GM15510 (cell line): ENCODE results near the gene GAB2.

Experiments used
- POLR2A ChIP-seq: IDR thresholded peaks from 3 replicates; pipeline ENCODE4 v1.6.1; 2011; ENCODE audit warnings: borderline replicate concordance; ENCODE audit not compliant: insufficient read length; ENCODE audit errors: extremely low read depth

Gene GAB2

GRCh38 chr11:78364128-78364751 is 53.4 kb downstream of the GAB2 start:
- TF ChIP-seq POLR2A = no peak

DNA sequence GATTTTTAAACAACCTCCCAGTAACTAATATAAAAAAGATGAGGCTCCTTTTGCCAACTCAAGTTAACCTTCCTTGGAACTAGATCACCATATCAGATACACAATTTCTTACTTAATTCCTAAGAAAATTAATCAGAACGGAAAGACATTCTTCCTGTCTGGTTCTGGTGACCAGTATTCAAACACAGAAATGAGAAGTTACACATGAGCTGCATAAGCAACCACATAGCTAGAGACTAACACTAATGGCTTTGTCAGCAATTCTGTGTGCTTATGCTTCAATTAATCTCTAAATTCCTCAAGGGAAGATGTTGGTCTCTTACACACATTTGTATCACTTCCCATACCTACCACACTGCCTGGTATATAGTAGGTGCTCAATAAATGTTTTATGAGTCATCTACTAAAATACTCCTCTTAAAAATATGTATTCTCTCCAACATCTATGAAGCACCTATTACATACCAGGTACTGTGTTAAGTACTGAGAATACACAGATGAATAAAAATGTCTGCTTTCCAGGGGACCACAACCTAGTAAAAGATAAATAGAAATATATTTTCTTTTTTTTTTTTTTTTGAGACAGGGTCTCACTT is 54.5 kb downstream of the GAB2 start:
- TF ChIP-seq POLR2A = no peak

- TF ChIP-seq POLR2A = no peak
Measured at GRCh38 chr11:78361228-78361627, 56.4 kb downstream of the GAB2 start.

- TF ChIP-seq POLR2A = no peak
Measured at GRCh38 chr11:78359921-78360320, 57.7 kb downstream of the GAB2 start.

- no peak for TF ChIP-seq POLR2A
Measured at GRCh38 chr11:78355309-78355705, 62.3 kb downstream of the GAB2 start.

DNA sequence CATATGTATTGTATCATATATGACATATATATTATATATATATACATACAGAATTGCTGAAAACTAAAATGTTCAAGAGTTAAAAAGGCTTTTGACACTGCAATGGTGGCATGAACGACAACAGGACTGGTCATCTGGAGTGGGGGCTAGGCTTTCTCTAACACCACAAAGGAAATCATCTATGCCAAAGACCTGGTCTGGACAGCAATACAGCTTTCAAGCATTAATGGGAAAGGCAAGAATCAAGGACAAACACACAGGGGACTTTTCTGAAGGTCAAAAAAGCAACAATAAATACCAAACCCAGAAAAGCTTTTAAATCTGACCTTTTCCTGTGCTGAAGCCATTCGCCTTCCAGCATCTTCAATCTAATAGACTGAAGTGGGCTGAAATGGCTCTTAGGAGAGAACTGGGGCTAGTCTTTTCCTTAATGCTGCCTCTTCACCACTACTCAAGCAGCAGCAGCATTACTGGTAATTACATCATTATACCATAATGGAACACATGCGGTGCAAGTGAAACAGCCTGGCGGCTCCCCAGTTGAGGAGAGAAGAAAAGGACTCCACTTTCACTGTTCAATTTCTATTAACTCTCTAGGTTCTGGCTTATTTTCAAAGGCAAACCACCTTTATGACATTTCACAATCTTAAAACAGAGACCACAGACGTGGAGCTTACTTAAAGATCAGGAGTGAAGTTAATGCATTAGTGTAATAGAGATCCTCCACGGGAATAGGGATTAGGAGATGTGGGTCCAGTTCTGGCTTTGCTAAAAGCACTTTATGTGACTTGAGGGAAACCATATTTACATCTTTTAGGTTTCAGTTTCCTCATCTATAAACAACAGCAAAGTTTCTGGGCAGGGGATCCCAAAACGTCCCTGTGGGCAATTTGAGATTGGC is 63.0 kb downstream of the GAB2 start:
- no peak for TF ChIP-seq POLR2A

DNA sequence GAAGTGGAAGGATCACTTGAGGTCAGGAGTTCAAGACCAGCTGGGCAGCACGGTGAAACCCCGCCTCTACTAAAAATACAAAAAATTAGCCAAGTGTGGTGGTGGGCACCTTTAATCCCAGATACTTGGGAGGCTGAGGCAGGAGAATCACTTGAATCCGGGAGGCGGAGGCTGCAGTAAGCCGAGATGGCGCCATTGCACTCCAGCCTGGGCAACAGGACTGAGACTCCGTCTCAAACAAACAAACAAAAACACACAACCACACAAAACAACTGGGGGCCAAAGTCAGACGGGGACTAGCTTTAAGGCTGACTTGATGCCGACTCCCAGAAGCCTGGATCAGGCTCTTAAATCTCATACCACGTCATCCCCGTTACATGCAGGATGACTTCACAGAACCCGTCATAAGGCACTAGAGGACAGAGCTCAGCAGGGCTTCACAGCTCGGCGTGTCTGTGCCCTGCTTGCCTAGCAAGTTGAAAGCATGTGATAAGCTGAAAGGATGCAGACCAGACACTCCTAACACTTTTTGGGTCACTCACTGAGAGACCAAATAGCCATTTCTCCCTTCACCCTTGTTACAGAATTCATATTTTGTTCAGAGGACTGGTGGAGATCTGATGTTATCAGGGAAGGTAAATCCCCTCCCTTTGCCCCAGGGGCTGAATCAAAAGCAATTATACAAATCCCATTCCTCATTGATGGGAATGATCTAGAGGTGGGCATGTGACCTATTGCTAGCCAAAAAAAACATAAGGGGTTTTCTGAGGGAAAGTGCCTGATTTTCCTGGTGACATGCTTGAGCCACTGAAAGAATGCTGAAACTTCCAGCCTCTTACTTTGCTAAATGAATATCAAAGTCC is 65.4 kb downstream of the GAB2 start:
- no peak for TF ChIP-seq POLR2A

GRCh38 chr11:78351193-78351592 is 66.4 kb downstream of the GAB2 start:
- no peak for TF ChIP-seq POLR2A

GRCh38 chr11:78350646-78351165 is 66.9 kb downstream of the GAB2 start:
- no peak for TF ChIP-seq POLR2A

- TF ChIP-seq POLR2A = no peak
Measured at GRCh38 chr11:78350091-78350645, 67.5 kb downstream of the GAB2 start.

DNA sequence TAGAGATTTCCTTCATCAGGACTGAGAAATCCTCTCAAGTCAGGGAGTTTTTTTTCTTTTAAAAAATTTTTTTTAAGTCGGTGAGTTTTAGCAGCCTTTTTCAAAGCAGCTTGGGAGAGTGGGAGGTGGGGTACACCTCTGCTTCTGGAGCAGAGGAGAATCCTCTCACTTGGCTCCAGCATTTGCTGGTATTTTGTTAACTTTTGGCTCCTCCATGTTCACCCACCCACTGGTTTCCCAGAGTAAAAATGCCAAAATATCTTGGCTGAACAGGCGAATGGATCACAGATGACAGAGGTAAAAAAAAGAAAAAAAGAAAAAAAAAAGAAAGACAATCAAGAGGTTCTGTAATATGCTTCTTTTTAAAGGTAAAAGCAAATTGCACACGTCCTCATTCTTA is 68.0 kb downstream of the GAB2 start:
- no peak for TF ChIP-seq POLR2A

DNA sequence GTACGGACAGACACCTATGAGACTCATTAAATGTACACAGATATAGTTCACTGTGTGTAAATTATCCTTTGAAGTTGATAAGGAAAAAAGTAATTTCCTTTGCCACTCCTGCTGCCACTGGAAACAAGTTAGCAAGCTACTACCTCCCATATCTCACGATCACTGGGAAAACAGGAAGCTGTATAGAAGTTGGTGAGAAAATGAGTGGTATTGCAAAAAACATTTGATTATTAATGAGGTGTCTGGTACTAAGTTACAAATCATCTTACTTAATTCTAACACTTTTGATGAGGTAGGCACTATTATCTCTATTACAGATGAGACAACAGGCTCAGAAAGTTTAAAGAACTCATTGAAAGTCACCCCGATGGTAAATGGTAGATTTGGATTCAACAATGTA is 68.5 kb downstream of the GAB2 start:
- TF ChIP-seq POLR2A = no peak

- TF ChIP-seq POLR2A = no peak
Measured at GRCh38 chr11:78347956-78348355, 69.7 kb downstream of the GAB2 start.

GRCh38 chr11:78346799-78347198 is 70.8 kb downstream of the GAB2 start:
- TF ChIP-seq POLR2A = no peak
